DND-41 (cell line): ENCODE results near the gene ABCA7.

Experiments used
- ATAC-seq: fragments of 200-7000 bp; cut with Tn5 transposase; 3 replicates; pipeline ENCODE4 v1.9.1; 2021; ENCODE audit warnings: low read depth; ENCODE audit not compliant: insufficient read depth
- DNase-seq: peaks from one replicate; pipeline ENCODE4 v3.0.0-alpha.2; 2020
- H2AFZ ChIP-seq: 2 replicates; pipeline ENCODE4 v1.6.0; 2012; ENCODE audit warnings: low read depth, low read length
- H3K27ac ChIP-seq: 2 replicates; pipeline ENCODE4 v1.5.1; 2012; ENCODE audit warnings: low read length, inconsistent platforms
- H3K27me3 ChIP-seq: fragments of 200-600 bp; sonication (generic); 2 replicates; pipeline ENCODE4 v1.6.0; 2012; ENCODE audit warnings: low read length, mild to moderate bottlenecking, inconsistent platforms; ENCODE audit not compliant: insufficient read depth, poor library complexity
- H3K36me3 ChIP-seq: 2 replicates; pipeline ENCODE4 v1.5.1; 2012; ENCODE audit warnings: low read length, inconsistent platforms; ENCODE audit not compliant: insufficient read depth
- H3K4me1 ChIP-seq: 2 replicates; pipeline ENCODE4 v1.5.1; 2012; ENCODE audit warnings: mild to moderate bottlenecking, low read length; ENCODE audit not compliant: insufficient read depth
- H3K4me2 ChIP-seq: 2 replicates; pipeline ENCODE4 v1.6.0; 2012; ENCODE audit warnings: mild to moderate bottlenecking, moderate library complexity, low read length, inconsistent platforms; ENCODE audit not compliant: insufficient read depth
- H3K4me3 ChIP-seq, 2 experiments: fragments of 200-600 bp in 1 of 2; shearing (Covaris generic) in 1 of 2; 2 replicates each; pipeline ENCODE4 v1.5.1; 2012 to 2016; ENCODE audit warnings: inconsistent platforms in 2 of 2, low read length in 2 of 2, mild to moderate bottlenecking in 2 of 2, low read depth in 1 of 2, moderate library complexity in 1 of 2
- H3K79me2 ChIP-seq: 2 replicates; pipeline ENCODE4 v1.6.0; 2012; ENCODE audit warnings: low read length, inconsistent platforms; ENCODE audit not compliant: insufficient read depth
- H3K9ac ChIP-seq: 2 replicates; pipeline ENCODE4 v1.6.0; 2012; ENCODE audit warnings: low read depth, mild to moderate bottlenecking, inconsistent platforms, low read length, moderate library complexity
- H3K9me3 ChIP-seq: 2 replicates; pipeline ENCODE4 v1.5.1; 2012; ENCODE audit warnings: low read length, moderate library complexity, mild to moderate bottlenecking, inconsistent platforms; ENCODE audit not compliant: insufficient read depth, severe bottlenecking
- H4K20me1 ChIP-seq: 2 replicates; pipeline ENCODE4 v1.6.0; 2012; ENCODE audit warnings: low read length; ENCODE audit not compliant: insufficient read depth
- CTCF ChIP-seq: IDR thresholded peaks from 2 replicates; pipeline ENCODE4 v1.5.1; 2012; ENCODE audit warnings: borderline replicate concordance, low read length, moderate library complexity, mild to moderate bottlenecking; ENCODE audit not compliant: poor library complexity, severe bottlenecking; ENCODE audit errors: extremely low read depth
- EZH2 ChIP-seq: IDR thresholded peaks from 3 replicates; pipeline ENCODE4 v1.6.1; 2012; ENCODE audit warnings: borderline replicate concordance, low read depth, mild to moderate bottlenecking, moderate library complexity, low read length, inconsistent platforms; ENCODE audit not compliant: severe bottlenecking

The ABCA7 gene

GRCh38 chr19:1087813-1088415 lies 48.0 kb downstream of the ABCA7 start:
- 0 out of 2 replicates have a peak, but pooled peaks cover under 1% of the 10 kb centered on the region for H3K4me1 ChIP-seq
- peak; percentile 10; the same call in 1 of the 3 replicates for ATAC-seq
- no peak overlapping the region for H3K27ac ChIP-seq
- H3K9ac ChIP-seq = no peak overlapping the region
- no peak for DNase-seq
- H2AFZ ChIP-seq = no peak overlapping the region
- TF ChIP-seq CTCF (no peak), EZH2 (no peak)
- H4K20me1 ChIP-seq = peaks cover 43% of the 10 kb centered on the region
- H3K4me2 ChIP-seq = no peak overlapping the region
- H3K79me2 ChIP-seq = peaks cover 13% of the 10 kb centered on the region
- no peaks in the 10 kb centered on the region for H3K9me3 ChIP-seq
- no peaks in the 10 kb centered on the region for H3K27me3 ChIP-seq
- H3K36me3 ChIP-seq = peaks cover 90% of the 10 kb centered on the region
- H3K4me3 ChIP-seq = no peak overlapping the region

GRCh38 chr19:1088416-1089010 lies 48.6 kb downstream of the ABCA7 start:
- Histone ChIP-seq H3K27ac (no peak overlapping the region), H3K9me3 (no peaks in the 10 kb centered on the region), H3K4me3 (no peak overlapping the region), H3K79me2 (peaks cover 19% of the 10 kb centered on the region), H3K4me2 (no peak overlapping the region), H4K20me1 (peaks cover 47% of the 10 kb centered on the region), H3K36me3 (peaks cover 90% of the 10 kb centered on the region), H3K9ac (no peak overlapping the region), H3K4me1 (peaks cover 7% of the 10 kb centered on the region), H3K27me3 (no peaks in the 10 kb centered on the region), H2AFZ (no peak overlapping the region)
- no peak for DNase-seq
- ATAC-seq = peak; percentile 5; the same call in 1 of the 3 replicates
- TF ChIP-seq EZH2 (no peak), CTCF (no peak)

- H3K4me2 ChIP-seq = no peak overlapping the region
- peaks cover 87% of the 10 kb centered on the region for H3K36me3 ChIP-seq
- H4K20me1 ChIP-seq = peaks cover 54% of the 10 kb centered on the region
These were observed 49.3 kb downstream of the ABCA7 start for GRCh38 chr19:1089126-1089771.

More at GRCh38 chr19:1089126-1089771, 49.3 kb downstream of the ABCA7 start:
- Histone ChIP-seq H2AFZ (no peak overlapping the region), H3K27ac (no peak overlapping the region), H3K27me3 (no peaks in the 10 kb centered on the region), H3K9me3 (no peaks in the 10 kb centered on the region), H3K9ac (no peak overlapping the region), H3K4me1 (peaks cover 14% of the 10 kb centered on the region), H3K79me2 (peaks cover 26% of the 10 kb centered on the region), H3K4me3 (no peak overlapping the region)
- ATAC-seq (0 out of 3 replicates have a peak, but pooled peaks have one; percentile 2), DNase-seq (no peak)
- TF ChIP-seq EZH2 (no peak), CTCF (no peak)
